Erythroblast (primary cell): ENCODE measurements around the gene LHFPL6.

ENCODE experiments used
- GATA1 ChIP-seq: IDR thresholded peaks from 2 replicates; pipeline ENCODE4 v1.6.1; 2011; ENCODE audit warnings: low read depth, mild to moderate bottlenecking, control low read depth, low read length, moderate library complexity
- POLR2A ChIP-seq: IDR thresholded peaks from 2 replicates; pipeline ENCODE4 v1.6.1; 2011; ENCODE audit warnings: mild to moderate bottlenecking, low read length

DNA sequence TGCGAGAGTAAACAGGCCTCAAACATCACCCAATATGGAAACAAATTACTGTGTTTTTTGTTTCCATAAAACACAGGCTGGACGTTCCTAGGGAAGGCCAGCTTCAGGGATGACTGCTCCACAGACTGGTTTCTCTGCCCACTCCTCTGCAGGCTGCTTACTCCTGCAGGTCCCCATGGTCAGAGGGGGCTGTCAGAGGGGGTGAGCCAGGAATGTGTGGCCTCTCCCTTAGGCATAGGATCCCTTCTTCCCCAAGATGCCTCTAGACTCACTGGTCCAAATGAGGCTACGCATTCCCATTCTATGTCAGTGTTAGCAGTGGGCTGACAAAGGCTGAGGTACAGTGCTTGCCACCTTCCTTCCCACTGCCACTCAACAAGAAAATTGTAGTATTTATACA is 229.8 kb downstream of the LHFPL6 start:
- TF ChIP-seq POLR2A: no peak
- no peak for TF ChIP-seq GATA1
